ENCODE measurements around the gene ANTXR2. TPM values are rescaled to one million over a fixed set of nuclear protein-coding genes. Genes with fewer than 3 reads are reported as not detected.

Gene ANTXR2
- total and polyA plus RNA-seq, 2 of the 8 experiments (the other 6 are each of a cell fraction or from before 2014, with no cell fraction given), result 1.1 to 7.5 TPM

GRCh38 chr4:80079255-80079923, 6.4 kb upstream of the ANTXR2 start (continued):
- TF ChIP-seq, protein P1, sequence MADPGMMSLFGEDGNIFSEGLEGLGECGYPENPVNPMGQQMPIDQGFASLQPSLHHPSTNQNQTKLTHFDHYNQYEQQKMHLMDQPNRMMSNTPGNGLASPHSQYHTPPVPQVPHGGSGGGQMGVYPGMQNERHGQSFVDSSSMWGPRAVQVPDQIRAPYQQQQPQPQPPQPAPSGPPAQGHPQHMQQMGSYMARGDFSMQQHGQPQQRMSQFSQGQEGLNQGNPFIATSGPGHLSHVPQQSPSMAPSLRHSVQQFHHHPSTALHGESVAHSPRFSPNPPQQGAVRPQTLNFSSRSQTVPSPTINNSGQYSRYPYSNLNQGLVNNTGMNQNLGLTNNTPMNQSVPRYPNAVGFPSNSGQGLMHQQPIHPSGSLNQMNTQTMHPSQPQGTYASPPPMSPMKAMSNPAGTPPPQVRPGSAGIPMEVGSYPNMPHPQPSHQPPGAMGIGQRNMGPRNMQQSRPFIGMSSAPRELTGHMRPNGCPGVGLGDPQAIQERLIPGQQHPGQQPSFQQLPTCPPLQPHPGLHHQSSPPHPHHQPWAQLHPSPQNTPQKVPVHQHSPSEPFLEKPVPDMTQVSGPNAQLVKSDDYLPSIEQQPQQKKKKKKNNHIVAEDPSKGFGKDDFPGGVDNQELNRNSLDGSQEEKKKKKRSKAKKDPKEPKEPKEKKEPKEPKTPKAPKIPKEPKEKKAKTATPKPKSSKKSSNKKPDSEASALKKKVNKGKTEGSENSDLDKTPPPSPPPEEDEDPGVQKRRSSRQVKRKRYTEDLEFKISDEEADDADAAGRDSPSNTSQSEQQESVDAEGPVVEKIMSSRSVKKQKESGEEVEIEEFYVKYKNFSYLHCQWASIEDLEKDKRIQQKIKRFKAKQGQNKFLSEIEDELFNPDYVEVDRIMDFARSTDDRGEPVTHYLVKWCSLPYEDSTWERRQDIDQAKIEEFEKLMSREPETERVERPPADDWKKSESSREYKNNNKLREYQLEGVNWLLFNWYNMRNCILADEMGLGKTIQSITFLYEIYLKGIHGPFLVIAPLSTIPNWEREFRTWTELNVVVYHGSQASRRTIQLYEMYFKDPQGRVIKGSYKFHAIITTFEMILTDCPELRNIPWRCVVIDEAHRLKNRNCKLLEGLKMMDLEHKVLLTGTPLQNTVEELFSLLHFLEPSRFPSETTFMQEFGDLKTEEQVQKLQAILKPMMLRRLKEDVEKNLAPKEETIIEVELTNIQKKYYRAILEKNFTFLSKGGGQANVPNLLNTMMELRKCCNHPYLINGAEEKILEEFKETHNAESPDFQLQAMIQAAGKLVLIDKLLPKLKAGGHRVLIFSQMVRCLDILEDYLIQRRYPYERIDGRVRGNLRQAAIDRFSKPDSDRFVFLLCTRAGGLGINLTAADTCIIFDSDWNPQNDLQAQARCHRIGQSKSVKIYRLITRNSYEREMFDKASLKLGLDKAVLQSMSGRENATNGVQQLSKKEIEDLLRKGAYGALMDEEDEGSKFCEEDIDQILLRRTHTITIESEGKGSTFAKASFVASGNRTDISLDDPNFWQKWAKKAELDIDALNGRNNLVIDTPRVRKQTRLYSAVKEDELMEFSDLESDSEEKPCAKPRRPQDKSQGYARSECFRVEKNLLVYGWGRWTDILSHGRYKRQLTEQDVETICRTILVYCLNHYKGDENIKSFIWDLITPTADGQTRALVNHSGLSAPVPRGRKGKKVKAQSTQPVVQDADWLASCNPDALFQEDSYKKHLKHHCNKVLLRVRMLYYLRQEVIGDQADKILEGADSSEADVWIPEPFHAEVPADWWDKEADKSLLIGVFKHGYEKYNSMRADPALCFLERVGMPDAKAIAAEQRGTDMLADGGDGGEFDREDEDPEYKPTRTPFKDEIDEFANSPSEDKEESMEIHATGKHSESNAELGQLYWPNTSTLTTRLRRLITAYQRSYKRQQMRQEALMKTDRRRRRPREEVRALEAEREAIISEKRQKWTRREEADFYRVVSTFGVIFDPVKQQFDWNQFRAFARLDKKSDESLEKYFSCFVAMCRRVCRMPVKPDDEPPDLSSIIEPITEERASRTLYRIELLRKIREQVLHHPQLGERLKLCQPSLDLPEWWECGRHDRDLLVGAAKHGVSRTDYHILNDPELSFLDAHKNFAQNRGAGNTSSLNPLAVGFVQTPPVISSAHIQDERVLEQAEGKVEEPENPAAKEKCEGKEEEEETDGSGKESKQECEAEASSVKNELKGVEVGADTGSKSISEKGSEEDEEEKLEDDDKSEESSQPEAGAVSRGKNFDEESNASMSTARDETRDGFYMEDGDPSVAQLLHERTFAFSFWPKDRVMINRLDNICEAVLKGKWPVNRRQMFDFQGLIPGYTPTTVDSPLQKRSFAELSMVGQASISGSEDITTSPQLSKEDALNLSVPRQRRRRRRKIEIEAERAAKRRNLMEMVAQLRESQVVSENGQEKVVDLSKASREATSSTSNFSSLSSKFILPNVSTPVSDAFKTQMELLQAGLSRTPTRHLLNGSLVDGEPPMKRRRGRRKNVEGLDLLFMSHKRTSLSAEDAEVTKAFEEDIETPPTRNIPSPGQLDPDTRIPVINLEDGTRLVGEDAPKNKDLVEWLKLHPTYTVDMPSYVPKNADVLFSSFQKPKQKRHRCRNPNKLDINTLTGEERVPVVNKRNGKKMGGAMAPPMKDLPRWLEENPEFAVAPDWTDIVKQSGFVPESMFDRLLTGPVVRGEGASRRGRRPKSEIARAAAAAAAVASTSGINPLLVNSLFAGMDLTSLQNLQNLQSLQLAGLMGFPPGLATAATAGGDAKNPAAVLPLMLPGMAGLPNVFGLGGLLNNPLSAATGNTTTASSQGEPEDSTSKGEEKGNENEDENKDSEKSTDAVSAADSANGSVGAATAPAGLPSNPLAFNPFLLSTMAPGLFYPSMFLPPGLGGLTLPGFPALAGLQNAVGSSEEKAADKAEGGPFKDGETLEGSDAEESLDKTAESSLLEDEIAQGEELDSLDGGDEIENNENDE (IDR thresholded peaks at IDR 0.05; ENCODE audit: insufficient replicate concordance, low read length), result no peak
- TF ChIP-seq, protein P2, sequence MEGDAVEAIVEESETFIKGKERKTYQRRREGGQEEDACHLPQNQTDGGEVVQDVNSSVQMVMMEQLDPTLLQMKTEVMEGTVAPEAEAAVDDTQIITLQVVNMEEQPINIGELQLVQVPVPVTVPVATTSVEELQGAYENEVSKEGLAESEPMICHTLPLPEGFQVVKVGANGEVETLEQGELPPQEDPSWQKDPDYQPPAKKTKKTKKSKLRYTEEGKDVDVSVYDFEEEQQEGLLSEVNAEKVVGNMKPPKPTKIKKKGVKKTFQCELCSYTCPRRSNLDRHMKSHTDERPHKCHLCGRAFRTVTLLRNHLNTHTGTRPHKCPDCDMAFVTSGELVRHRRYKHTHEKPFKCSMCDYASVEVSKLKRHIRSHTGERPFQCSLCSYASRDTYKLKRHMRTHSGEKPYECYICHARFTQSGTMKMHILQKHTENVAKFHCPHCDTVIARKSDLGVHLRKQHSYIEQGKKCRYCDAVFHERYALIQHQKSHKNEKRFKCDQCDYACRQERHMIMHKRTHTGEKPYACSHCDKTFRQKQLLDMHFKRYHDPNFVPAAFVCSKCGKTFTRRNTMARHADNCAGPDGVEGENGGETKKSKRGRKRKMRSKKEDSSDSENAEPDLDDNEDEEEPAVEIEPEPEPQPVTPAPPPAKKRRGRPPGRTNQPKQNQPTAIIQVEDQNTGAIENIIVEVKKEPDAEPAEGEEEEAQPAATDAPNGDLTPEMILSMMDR (IDR thresholded peaks at IDR 0.05; ENCODE audit: control extremely low read depth in 1 of 3, insufficient read depth in 1 of 3, low read depth in 1 of 3, low read length in 3 of 3), result no peak
- TF ChIP-seq BCL11A (IDR thresholded peaks at IDR 0.05; ENCODE audit: low read depth in 2 of 2, low read length in 2 of 2) (no peak), KDM5A (IDR thresholded peaks at IDR 0.05; ENCODE audit: low read length) (no peak), SP2 (IDR thresholded peaks at IDR 0.05; ENCODE audit: low read length) (no peak), TAF1 (IDR thresholded peaks at IDR 0.05; ENCODE audit: low read depth, low read length) (no peak), SRF (IDR thresholded peaks at IDR 0.05; ENCODE audit: low read depth, low read length) (no peak), RAD21 (IDR thresholded peaks at IDR 0.05 in 1 of 2, conservative IDR thresholded peaks at IDR 0.05 in 1 of 2; ENCODE audit: low read depth in 2 of 2, low read length in 2 of 2) (no peak)

All from H1 (cell line).